OCI-LY3 (cell line): Measurements from ENCODE around the gene BAIAP2L2.
"Not testable (repeated sequence)": the region's sequence is repeated elsewhere in the genome, so short reads cannot be mapped to it uniquely, and the experiment has no call there.

Experiments
- H2AFZ ChIP-seq: fragments of 200-600, 300-600 bp; shearing (Covaris generic); 2 replicates; pipeline ENCODE4 v1.6.0; 2014; ENCODE audit warnings: antibody characterized with exemption, low read depth, low read length
- H3K27ac ChIP-seq: fragments of 200-600, 300-600 bp; sonication (generic); 2 replicates; pipeline ENCODE4 v1.5.1; 2014; ENCODE audit warnings: mild to moderate bottlenecking, low read length, moderate library complexity, mixed read lengths
- H3K27me3 ChIP-seq: fragments of 200-600, 300-600 bp; sonication (generic); 2 replicates; pipeline ENCODE4 v1.6.1; 2014; ENCODE audit warnings: low read depth, low read length, mixed read lengths
- H3K36me3 ChIP-seq: fragments of 200-600, 300-600 bp; sonication (generic); replicated peaks from 2 replicates; pipeline ENCODE3; 2014; ENCODE audit warnings: low read depth, low read length, mixed read lengths
- H3K4me1 ChIP-seq: fragments of 300-600, 200-600 bp; sonication (generic); 2 replicates; pipeline ENCODE4 v1.6.1; 2014; ENCODE audit warnings: low read length, mixed read lengths
- H3K4me2 ChIP-seq: fragments of 200-600, 300-600 bp; sonication (generic); 2 replicates; pipeline ENCODE4 v1.6.1; 2014; ENCODE audit warnings: low read length, mixed read lengths
- H3K4me3 ChIP-seq: fragments of 300-600, 200-600 bp; sonication (generic); 2 replicates; pipeline ENCODE4 v1.5.1; 2014; ENCODE audit warnings: antibody characterized with exemption, mild to moderate bottlenecking, low read length, moderate library complexity
- H3K79me2 ChIP-seq: fragments of 300-600, 200-600 bp; shearing (Covaris generic); 2 replicates; pipeline ENCODE4 v1.6.1; 2014; ENCODE audit warnings: mild to moderate bottlenecking, low read length, mixed read lengths
- H3K9ac ChIP-seq: fragments of 300-600, 200-600 bp; shearing (Covaris generic); 2 replicates; pipeline ENCODE4 v1.6.0; 2014; ENCODE audit warnings: mild to moderate bottlenecking, low read length, moderate library complexity
- H3K9me3 ChIP-seq: fragments of 200-600, 300-600 bp; shearing (Covaris generic); 2 replicates; pipeline ENCODE4 v1.6.1; 2014; ENCODE audit warnings: low read length, mixed read lengths; ENCODE audit not compliant: insufficient read depth
- H4K20me1 ChIP-seq: fragments of 200-600, 300-600 bp; sonication (generic); 2 replicates; pipeline ENCODE4 v1.6.1; 2016; ENCODE audit warnings: low read length, mixed read lengths; ENCODE audit not compliant: insufficient read depth
- EZH2phosphoT487 ChIP-seq: fragments of 200-600 bp; shearing (Covaris generic); IDR thresholded peaks from 2 replicates; pipeline ENCODE4 v1.6.1; 2018; ENCODE audit warnings: antibody characterized with exemption, mixed run types, low read depth
- TF ChIP-seq, protein P1 (sequence below): fragments of 200-600, 300-600 bp; sonication (generic); IDR thresholded peaks from 2 replicates; pipeline ENCODE4 v1.5.1; 2014; ENCODE audit warnings: antibody characterized with exemption, low read length, low read depth

BAIAP2L2 gene

GRCh38 chr22:38080474-38080849 lies 30.0 kb downstream of the BAIAP2L2 start:
- H2AFZ ChIP-seq, result no peak overlapping the region
- H3K9me3 ChIP-seq, result no peaks in the 10 kb centered on the region
- H3K9ac ChIP-seq, result no peak overlapping the region
- no peak overlapping the region for H3K27ac ChIP-seq
- H3K79me2 ChIP-seq, result no peaks in the 10 kb centered on the region
- TF ChIP-seq EZH2phosphoT487, result no peak
- TF ChIP-seq, protein P1, sequence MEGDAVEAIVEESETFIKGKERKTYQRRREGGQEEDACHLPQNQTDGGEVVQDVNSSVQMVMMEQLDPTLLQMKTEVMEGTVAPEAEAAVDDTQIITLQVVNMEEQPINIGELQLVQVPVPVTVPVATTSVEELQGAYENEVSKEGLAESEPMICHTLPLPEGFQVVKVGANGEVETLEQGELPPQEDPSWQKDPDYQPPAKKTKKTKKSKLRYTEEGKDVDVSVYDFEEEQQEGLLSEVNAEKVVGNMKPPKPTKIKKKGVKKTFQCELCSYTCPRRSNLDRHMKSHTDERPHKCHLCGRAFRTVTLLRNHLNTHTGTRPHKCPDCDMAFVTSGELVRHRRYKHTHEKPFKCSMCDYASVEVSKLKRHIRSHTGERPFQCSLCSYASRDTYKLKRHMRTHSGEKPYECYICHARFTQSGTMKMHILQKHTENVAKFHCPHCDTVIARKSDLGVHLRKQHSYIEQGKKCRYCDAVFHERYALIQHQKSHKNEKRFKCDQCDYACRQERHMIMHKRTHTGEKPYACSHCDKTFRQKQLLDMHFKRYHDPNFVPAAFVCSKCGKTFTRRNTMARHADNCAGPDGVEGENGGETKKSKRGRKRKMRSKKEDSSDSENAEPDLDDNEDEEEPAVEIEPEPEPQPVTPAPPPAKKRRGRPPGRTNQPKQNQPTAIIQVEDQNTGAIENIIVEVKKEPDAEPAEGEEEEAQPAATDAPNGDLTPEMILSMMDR, result no peak
- no peaks in the 10 kb centered on the region for H3K27me3 ChIP-seq
- H3K4me3 ChIP-seq, result no peak overlapping the region
- H3K4me2 ChIP-seq, result no peak overlapping the region
- H3K36me3 ChIP-seq, result no peaks in the 10 kb centered on the region
- no peaks in the 10 kb centered on the region for H4K20me1 ChIP-seq
- no peaks in the 10 kb centered on the region for H3K4me1 ChIP-seq

DNA sequence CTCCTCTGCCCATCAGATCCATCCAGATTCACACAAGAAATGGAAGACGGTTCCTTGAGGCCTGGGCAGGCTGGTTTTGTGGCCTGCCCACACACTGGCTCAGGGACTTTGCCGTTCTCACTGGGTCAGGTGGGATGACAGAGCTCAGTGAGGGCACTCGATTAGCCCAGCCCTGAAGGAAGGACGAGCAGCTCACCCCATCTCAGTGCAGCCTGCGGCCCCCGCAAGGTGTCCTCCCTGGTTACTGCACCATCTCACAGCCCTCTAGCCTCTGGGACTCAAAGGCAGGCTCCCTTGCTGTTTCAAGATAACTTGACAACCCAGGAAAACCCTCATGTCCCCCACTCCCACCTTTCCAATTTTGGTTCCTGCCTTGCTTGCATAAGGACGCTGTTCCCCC lies 30.7 kb downstream of the BAIAP2L2 start:
- no peaks in the 10 kb centered on the region for H3K36me3 ChIP-seq
- no peak overlapping the region for H2AFZ ChIP-seq
- no peak overlapping the region for H3K9ac ChIP-seq
- H3K4me1 ChIP-seq, result no peaks in the 10 kb centered on the region
- no peak overlapping the region for H3K4me2 ChIP-seq
- no peaks in the 10 kb centered on the region for H3K27me3 ChIP-seq
- no peak overlapping the region for H3K4me3 ChIP-seq
- no peaks in the 10 kb centered on the region for H4K20me1 ChIP-seq
- H3K79me2 ChIP-seq, result no peaks in the 10 kb centered on the region
- no peak overlapping the region for H3K27ac ChIP-seq
- TF ChIP-seq EZH2phosphoT487, result no peak
- TF ChIP-seq, protein P1, result no peak
- no peaks in the 10 kb centered on the region for H3K9me3 ChIP-seq

DNA sequence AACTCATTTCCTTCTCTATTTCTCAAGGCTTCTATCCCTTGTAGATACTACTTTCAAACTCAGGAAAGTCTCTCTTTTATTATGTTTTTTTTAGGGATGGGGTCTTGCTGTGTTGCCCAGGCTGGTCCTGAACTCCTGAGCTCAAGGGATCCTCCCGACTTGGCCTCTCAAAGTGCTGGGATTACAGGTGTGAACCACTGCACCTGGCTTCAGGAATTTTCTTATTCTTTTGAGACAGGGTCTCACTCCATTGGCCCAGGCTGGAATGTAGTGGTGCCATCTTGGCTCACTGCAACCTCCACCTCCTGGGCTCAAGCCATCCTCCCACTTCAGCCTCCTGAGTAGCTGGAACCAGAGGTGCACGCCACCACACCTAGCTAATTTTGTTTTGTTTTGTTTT lies 31.3 kb downstream of the BAIAP2L2 start:
- not testable (repeated sequence) for H2AFZ ChIP-seq, H4K20me1 ChIP-seq, H3K4me2 ChIP-seq, H3K79me2 ChIP-seq, H3K36me3 ChIP-seq, H3K9ac ChIP-seq, H3K9me3 ChIP-seq, H3K4me3 ChIP-seq, H3K4me1 ChIP-seq, H3K27ac ChIP-seq, H3K27me3 ChIP-seq

DNA sequence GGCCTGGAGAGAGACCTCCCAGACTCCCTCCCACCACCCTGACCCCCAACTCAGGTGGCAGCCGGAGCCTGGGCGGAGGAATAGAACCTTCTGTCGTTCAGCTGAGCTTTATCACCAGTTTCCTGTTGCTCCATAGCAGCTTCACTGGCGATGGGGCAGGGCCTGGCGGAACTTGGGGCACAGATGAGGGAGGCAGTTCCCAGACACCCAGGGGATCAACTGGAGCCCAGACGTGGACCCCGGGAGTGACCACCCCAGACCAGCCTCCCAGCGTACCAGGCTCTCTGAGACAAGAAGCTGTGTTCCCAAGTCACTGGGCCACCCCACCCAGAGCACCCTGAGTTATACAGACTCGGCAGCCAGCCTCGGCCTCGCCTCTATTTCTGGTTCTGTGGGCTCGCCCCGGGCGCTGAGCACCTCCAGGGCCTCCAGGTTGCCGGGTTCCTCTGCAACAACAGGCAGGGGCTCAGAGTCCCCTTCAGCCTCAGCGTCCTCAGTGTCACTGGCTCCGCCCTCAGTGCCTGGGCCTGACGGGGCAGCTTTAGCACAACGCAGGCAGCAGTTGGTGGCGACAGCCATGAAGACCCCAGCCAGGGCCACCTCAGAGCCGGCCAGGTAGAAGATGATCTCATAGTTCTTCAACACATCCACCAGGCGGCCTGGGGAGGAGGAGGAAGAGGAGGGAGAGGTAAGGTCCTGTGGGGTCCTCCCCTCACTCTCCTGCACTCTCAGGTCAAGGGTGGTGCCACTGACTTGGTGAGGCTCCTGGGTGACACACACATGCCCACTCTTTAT lies 32.2 kb downstream of the BAIAP2L2 start:
- Histone ChIP-seq H3K27ac (no peak overlapping the region), H3K4me2 (no peak overlapping the region), H3K4me3 (no peak overlapping the region), H3K79me2 (no peaks in the 10 kb centered on the region), H3K36me3 (no peaks in the 10 kb centered on the region), H3K4me1 (no peaks in the 10 kb centered on the region), H3K9me3 (no peaks in the 10 kb centered on the region), H2AFZ (no peak overlapping the region), H4K20me1 (no peaks in the 10 kb centered on the region), H3K9ac (no peak overlapping the region), H3K27me3 (no peaks in the 10 kb centered on the region)
- TF ChIP-seq, protein P1, result no peak
- TF ChIP-seq EZH2phosphoT487, result no peak
